Activated CD4-positive, alpha-beta T cell treated with anti-CD3 and anti-CD28 coated beads, Interleukin-2, Interleukin-6, amounts not matched to agents 100 ng/mL and 50 ng/mL, durations not matched to agents 16 hours and 8 hours (primary cell): ENCODE results near the gene COL12A1.

Experiments used
- DNase-seq: peaks from one replicate; pipeline ENCODE4 v3.0.0-alpha.2; 2020

Gene COL12A1

GRCh38 chr6:75094614-75095200, 111.1 kb downstream of the COL12A1 start:
- no peak for DNase-seq

DNA sequence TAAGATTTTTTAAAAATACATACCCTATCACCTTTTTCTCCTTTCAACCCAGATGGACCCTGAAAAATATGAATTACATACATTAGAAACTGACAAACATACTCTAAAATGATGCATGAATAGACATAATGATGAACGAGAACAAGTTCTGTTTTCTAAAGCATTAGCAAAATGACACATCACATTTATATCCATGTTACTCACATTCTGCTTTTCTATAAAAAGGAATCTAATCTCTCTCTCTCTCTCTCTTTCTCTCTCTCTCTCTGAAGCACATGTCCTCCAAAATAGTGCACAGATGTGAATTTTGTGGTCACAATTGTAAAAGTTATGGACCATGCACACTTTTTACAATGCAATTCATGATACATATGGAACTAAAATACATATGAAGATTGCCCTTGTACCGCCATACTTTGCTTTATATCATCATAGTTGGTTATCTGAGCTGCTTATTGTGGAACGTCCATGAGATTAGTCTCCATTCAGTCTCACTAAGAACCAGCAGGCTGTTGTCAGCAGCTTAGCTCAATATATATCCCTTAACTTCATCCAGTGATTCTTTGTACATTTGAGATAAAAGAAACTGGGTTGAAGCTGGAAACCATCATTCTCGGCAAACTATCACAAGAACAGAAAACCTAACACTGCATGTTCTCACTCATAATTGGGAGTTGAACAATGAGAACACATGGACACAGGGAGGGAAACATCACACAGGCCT, 114.2 kb downstream of the COL12A1 start:
- DNase-seq = no peak

- DNase-seq = no peak
Measured at GRCh38 chr6:75090576-75090975, 115.3 kb downstream of the COL12A1 start.

- DNase-seq = no peak
Measured at GRCh38 chr6:75089921-75090320, 115.9 kb downstream of the COL12A1 start.

GRCh38 chr6:75089151-75089897, 116.5 kb downstream of the COL12A1 start:
- no peak for DNase-seq

DNA sequence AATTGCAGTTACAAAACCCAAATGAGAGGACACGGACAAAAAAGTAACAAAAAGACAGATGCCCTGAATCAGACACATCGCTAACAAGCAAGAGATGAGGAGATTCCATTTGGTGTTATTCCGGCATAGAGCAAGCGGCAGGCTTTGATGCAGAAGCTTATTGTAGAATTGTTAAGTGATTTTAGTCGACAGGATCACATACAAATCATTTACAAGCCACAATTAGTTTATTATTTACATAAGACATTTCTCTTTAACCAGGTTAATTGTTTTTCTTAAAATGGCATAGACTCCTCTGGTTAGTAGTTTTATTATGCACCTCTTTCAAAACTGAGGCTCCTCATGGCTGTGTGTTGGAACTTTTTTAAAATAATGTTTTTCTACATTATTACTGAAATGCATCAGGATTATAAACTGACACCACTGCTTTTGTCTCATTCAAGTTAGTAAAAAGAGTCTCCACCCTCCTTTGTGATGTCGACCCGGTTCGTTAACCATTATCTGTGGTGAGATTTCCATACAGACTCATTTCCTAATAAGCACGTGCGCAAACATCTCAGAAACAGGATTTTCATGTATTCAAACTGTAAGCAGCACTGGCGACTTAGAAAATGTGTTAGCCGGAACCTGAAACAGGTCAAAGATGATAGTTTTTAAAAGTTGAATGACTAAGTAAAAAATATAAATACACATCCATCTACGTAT, 119.8 kb downstream of the COL12A1 start:
- DNase-seq = no peak

DNA sequence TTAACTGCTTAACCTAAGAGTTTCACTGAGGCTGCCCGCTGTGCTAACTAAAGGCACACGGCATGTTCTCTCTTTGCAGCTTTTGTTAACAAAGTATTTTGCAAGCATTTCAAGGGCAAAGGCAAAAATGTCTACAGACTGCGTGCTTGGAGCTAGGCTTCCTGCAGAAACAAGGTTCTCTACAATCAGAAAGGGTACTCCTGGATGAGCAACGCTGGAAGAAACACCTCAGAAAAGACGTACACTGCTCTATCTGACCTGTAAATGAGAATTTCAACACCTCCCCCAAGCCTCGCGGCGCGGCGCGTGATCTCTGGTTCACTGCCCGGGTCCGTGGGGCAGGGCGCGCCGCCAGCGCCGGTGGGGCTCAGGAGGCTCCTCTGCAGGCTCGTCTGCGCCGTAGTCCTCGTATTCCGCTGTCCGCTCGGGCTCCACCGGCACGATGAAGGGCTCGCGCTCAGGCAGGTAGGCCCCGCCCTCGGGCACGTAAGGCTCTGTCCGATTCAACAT, 120.9 kb downstream of the COL12A1 start:
- no peak for DNase-seq

GRCh38 chr6:75084018-75084417, 121.8 kb downstream of the COL12A1 start:
- DNase-seq = no peak

DNA sequence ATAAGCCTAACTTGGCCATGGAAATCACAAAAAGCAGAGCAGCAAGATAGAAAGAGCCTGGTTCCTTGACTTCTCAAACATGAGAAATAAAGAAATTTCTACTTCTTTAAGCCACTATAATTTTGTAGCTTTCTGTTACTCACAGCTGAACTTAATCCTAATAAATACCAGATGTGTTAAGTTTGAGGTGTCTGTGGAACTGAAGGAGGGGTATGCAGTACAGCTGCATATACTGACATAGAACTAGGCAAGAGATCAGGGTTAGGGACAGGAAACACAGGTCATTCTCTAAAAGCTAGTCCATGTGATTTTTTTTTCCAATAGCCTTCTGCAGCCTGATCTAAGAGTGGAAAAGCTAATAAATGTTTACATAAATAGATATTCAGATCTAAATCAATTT, 123.9 kb downstream of the COL12A1 start:
- no peak for DNase-seq

DNA sequence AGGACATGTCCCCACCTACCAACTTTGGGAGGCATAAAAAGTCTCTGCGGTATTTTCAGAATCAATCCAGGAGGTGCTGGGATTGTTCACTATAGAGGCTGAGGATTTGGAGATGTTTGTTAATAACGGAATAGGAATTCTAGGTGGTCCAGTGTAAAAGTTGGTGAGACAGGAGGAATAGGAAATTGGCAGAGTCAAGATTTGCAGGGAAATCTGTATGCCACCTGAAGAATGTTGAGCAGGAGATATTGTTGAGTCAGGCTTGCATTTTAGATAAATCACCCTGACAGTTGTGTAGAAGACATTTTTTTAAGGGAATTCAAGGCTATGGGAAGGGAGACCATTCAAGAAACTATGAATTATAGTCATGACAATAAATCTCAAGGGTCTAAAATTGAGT, 124.8 kb downstream of the COL12A1 start:
- no peak for DNase-seq

GRCh38 chr6:75079589-75079988, 126.3 kb downstream of the COL12A1 start:
- DNase-seq = no peak

- DNase-seq = no peak
Measured at GRCh38 chr6:75077701-75078100, 128.2 kb downstream of the COL12A1 start.

DNA sequence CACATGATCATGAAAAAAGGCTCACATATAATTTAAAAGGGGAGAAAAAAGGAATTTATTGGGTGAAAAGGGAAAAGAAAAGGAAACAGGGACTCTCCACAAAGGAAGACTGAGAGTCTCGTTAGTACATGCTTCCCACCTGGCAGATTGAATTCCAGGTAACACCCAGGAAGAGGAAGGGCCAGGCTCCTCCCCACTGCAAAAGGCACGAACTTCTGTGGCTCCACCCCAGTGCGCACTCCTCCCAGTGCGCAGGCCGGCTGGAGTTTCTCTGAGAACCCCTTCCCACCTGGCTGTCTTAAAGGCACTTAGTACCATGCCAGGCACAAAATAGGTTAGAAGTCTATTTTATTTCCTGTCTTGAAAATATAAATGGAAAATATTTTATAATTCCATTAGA, 129.8 kb downstream of the COL12A1 start:
- no peak for DNase-seq

DNA sequence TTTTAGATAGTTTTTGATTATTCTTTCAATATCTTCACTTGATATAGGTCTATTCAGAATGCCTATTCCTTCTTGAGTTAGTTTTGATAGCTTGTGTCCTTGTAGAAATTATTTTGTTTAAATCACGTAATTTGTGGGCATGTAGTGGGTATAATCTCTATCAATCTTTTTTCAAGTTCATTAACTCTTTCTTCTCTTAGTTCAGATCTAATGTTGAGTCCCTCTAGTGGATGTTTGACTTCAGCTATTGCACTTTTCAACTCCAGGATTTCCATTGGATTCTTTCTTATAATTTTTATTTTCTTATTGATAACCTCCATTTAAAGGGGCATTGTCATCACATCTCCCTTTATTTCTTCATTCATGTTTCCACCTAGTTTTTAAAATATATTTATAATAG, 135.6 kb downstream of the COL12A1 start:
- DNase-seq = no peak

GRCh38 chr6:75065523-75065922, 140.3 kb downstream of the COL12A1 start:
- no peak for DNase-seq

DNA sequence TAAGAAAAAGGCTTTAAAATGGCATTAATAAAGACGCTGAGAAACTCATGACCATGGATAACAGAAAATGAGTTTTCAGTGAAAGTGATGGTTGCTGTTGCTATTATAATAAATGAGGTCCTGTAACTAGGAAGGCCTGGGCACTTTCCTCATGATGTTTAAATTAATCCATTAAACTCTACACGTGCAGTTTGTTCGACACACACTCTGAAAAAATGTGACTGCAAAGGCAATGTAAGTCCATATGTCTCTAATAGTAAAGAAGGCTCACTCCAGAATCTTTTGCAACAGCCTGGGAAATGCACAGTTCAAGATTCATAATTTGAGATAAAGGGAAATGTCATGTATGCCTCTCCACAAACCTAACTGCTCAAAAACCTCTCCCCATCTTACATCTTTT, 153.4 kb downstream of the COL12A1 start:
- DNase-seq = no peak

DNA sequence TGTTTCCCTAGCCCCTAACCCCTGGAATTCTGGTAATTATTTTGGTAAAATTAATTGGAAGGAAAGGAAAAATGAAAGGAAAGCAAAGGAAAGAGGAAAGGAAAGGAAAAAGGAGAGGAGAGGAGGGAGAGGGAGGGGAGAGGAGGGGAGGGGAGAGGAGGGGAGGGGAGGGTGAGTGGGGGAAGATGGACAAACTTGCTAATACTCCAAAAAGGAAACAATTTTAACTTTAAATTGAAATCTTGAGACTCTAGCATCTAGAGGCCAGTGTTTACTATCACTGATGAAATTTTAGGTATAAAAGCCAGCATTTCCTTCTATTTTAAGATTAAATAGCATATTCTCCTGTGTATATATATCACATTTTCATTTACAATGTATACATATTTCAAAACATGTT, 156.5 kb downstream of the COL12A1 start:
- DNase-seq = no peak

GRCh38 chr6:75044846-75045245, 161.0 kb downstream of the COL12A1 start:
- no peak for DNase-seq

- DNase-seq = no peak
Measured at GRCh38 chr6:75041381-75041780, 164.5 kb downstream of the COL12A1 start.
